Stimulated activated CD8-positive, alpha-beta memory T cell treated with anti-CD3 and anti-CD28 coated beads, Interleukin-7, amount 100 ng/mL, for 1 hour (primary cell): Measurements from ENCODE around the gene KIF12.

Experiments used
- DNase-seq, 2 donors: peaks; one replicate each; pipeline ENCODE4 v3.0.0-alpha.2; 2020; ENCODE audit warnings: low read depth in 2 of 2

KIF12 gene

GRCh38 chr9:114069476-114070187, 29.5 kb downstream of the KIF12 start:
- DNase-seq: no peak

- no peak for DNase-seq
Measured at GRCh38 chr9:114065304-114065703, 33.8 kb downstream of the KIF12 start.

GRCh38 chr9:114061830-114062474, 37.1 kb downstream of the KIF12 start:
- no peak for DNase-seq

- DNase-seq: no peak
Measured at GRCh38 chr9:114061292-114061691, 37.8 kb downstream of the KIF12 start.

GRCh38 chr9:114060711-114061110, 38.4 kb downstream of the KIF12 start:
- DNase-seq: no peak

GRCh38 chr9:114060070-114060469, 39.0 kb downstream of the KIF12 start:
- DNase-seq: no peak

- DNase-seq: no peak
Measured at GRCh38 chr9:114059047-114059803, 39.9 kb downstream of the KIF12 start.

- DNase-seq: no peak
Measured at GRCh38 chr9:114058688-114059046, 40.4 kb downstream of the KIF12 start.

- no peak for DNase-seq
Measured at GRCh38 chr9:114057161-114057885, 41.8 kb downstream of the KIF12 start.

- DNase-seq: no peak
Measured at GRCh38 chr9:114056527-114056926, 42.6 kb downstream of the KIF12 start.

GRCh38 chr9:114055894-114056293, 43.2 kb downstream of the KIF12 start:
- DNase-seq: no peak

GRCh38 chr9:114055061-114055460, 44.0 kb downstream of the KIF12 start:
- DNase-seq: no peak

GRCh38 chr9:114054191-114054690, 44.9 kb downstream of the KIF12 start:
- no peak for DNase-seq

GRCh38 chr9:114053246-114054005, 45.7 kb downstream of the KIF12 start:
- DNase-seq: no peak

- no peak for DNase-seq
Measured at GRCh38 chr9:114051706-114052105, 47.4 kb downstream of the KIF12 start.

- no peak for DNase-seq
Measured at GRCh38 chr9:114051281-114051680, 47.8 kb downstream of the KIF12 start.

- no peak for DNase-seq
Measured at GRCh38 chr9:114050646-114051045, 48.4 kb downstream of the KIF12 start.

- DNase-seq: no peak
Measured at GRCh38 chr9:114050226-114050568, 48.9 kb downstream of the KIF12 start.

- no peak for DNase-seq
Measured at GRCh38 chr9:114049441-114050225, 49.5 kb downstream of the KIF12 start.
